Right kidney (tissue), 9 donors: ENCODE data around the gene PCDH15.

Experiments used
- DNase-seq: peaks from one replicate; pipeline ENCODE4 v3.0.0-alpha.2; 2016
- long read RNA-seq, 8 donors: transcript quantifications; one replicate each; lab custom pipeline, GENCODE V29; 2026

Gene PCDH15
- long read RNA-seq, donor 1 = 0 reads
- long read RNA-seq, donor 2 = 0 reads
- long read RNA-seq, donor 3 = 0 reads
- long read RNA-seq, donor 4 = 0 reads
- long read RNA-seq, donor 5 = 0 reads
- long read RNA-seq, donor 6 = 0 reads
- long read RNA-seq, donor 7 = 0 reads
- long read RNA-seq, donor 8 = 0 reads

GRCh38 chr10:54800741-54801421 is at the start of gene PCDH15:
Gene PCDH15 (minus strand): TSS chr10:54801231. CDS start chr10:54664262, 136,969 bp downstream.
- DNase-seq = peak; percentile 53

GRCh38 chr10:54843932-54844331 is 42.9 kb upstream of the PCDH15 start:
- no peak for DNase-seq

GRCh38 chr10:54843085-54843646 is 42.1 kb upstream of the PCDH15 start:
- peak; percentile 16 for DNase-seq

- DNase-seq = no peak
Observed at GRCh38 chr10:54837479-54837878, 36.4 kb upstream of the PCDH15 start.

GRCh38 chr10:54833029-54833428 is 32.0 kb upstream of the PCDH15 start:
- DNase-seq = no peak

- DNase-seq = no peak
Observed at GRCh38 chr10:54826994-54827560, 26.0 kb upstream of the PCDH15 start.

GRCh38 chr10:54815583-54815982 is 14.6 kb upstream of the PCDH15 start:
- no peak for DNase-seq

GRCh38 chr10:54808186-54808935 is 7.3 kb upstream of the PCDH15 start:
- no peak for DNase-seq

- peak; percentile 12 for DNase-seq
Observed at GRCh38 chr10:54799506-54799905, 1.5 kb downstream of the PCDH15 start.

- DNase-seq = no peak
Observed at GRCh38 chr10:54797636-54798321, 3.3 kb downstream of the PCDH15 start.

GRCh38 chr10:54796881-54797280 is 4.2 kb downstream of the PCDH15 start:
- DNase-seq = no peak

GRCh38 chr10:54776622-54777021 is 24.4 kb downstream of the PCDH15 start:
- no peak for DNase-seq

- no peak for DNase-seq
Observed at GRCh38 chr10:54772468-54773122, 28.4 kb downstream of the PCDH15 start.

GRCh38 chr10:54769051-54769450 is 32.0 kb downstream of the PCDH15 start:
- DNase-seq = no peak

- no peak for DNase-seq
Observed at GRCh38 chr10:54758791-54759190, 42.2 kb downstream of the PCDH15 start.

- no peak for DNase-seq
Observed at GRCh38 chr10:54749623-54750022, 51.4 kb downstream of the PCDH15 start.

GRCh38 chr10:54745436-54745835 is 55.6 kb downstream of the PCDH15 start:
- DNase-seq = no peak

- DNase-seq = no peak
Observed at GRCh38 chr10:54742416-54742815, 58.6 kb downstream of the PCDH15 start.

GRCh38 chr10:54728511-54728910 is 72.5 kb downstream of the PCDH15 start:
- no peak for DNase-seq

GRCh38 chr10:54722075-54722474 is 79.0 kb downstream of the PCDH15 start:
- DNase-seq = no peak

- DNase-seq = no peak
Observed at GRCh38 chr10:54710918-54711317, 90.1 kb downstream of the PCDH15 start.

GRCh38 chr10:54708591-54708990 is 92.4 kb downstream of the PCDH15 start:
- DNase-seq = no peak
